ENCODE results near the gene IER3IP1. TPM values are rescaled to one million over a fixed set of nuclear protein-coding genes. Genes with fewer than 3 reads are reported as not detected.
"Not testable (repeated sequence)": the region's sequence is repeated elsewhere in the genome, so short reads cannot be mapped to it uniquely, and the experiment has no call there.

IER3IP1 gene
- total RNA-seq, 1 donor from 2014 or later = 9.8 TPM

- H3K4me3 Mint-ChIP-seq (ENCODE audit: unreplicated experiment) = no peak overlapping the region
- no peak for TF ChIP-seq CTCF (IDR thresholded peaks at IDR 0.05; ENCODE audit: partially characterized antibody, unreplicated experiment)
- H3K27me3 Mint-ChIP-seq (ENCODE audit: unreplicated experiment) = peaks cover 2% of the 10 kb centered on the region
- no peaks in the 10 kb centered on the region for H3K9me3 Mint-ChIP-seq (ENCODE audit: unreplicated experiment)
- H3K36me3 Mint-ChIP-seq (ENCODE audit: unreplicated experiment) = no peaks in the 10 kb centered on the region
- DNase-seq = no peak
- H3K27ac Mint-ChIP-seq (ENCODE audit: unreplicated experiment) = no peak overlapping the region
- H3K4me1 Mint-ChIP-seq (ENCODE audit: low read depth, unreplicated experiment) = no peaks in the 10 kb centered on the region
Observed at GRCh38 chr18:47163241-47163640, 12.9 kb downstream of the IER3IP1 start.

GRCh38 chr18:47160256-47160655 is 15.9 kb downstream of the IER3IP1 start:
- no peak for TF ChIP-seq CTCF (IDR thresholded peaks at IDR 0.05; ENCODE audit: partially characterized antibody, unreplicated experiment)
- DNase-seq = no peak
- Mint-ChIP-seq H3K27me3 (ENCODE audit: unreplicated experiment) (peaks cover 2% of the 10 kb centered on the region), H3K9me3 (ENCODE audit: unreplicated experiment) (no peaks in the 10 kb centered on the region), H3K36me3 (ENCODE audit: unreplicated experiment) (no peaks in the 10 kb centered on the region), H3K4me1 (ENCODE audit: low read depth, unreplicated experiment) (no peaks in the 10 kb centered on the region), H3K27ac (ENCODE audit: unreplicated experiment) (no peak overlapping the region), H3K4me3 (ENCODE audit: unreplicated experiment) (no peak overlapping the region)

- not testable (repeated sequence) for H3K27me3 Mint-ChIP-seq (ENCODE audit: unreplicated experiment); DNase-seq; H3K4me3 Mint-ChIP-seq (ENCODE audit: unreplicated experiment); H3K27ac Mint-ChIP-seq (ENCODE audit: unreplicated experiment); H3K36me3 Mint-ChIP-seq (ENCODE audit: unreplicated experiment); H3K4me1 Mint-ChIP-seq (ENCODE audit: low read depth, unreplicated experiment); H3K9me3 Mint-ChIP-seq (ENCODE audit: unreplicated experiment)
Observed at GRCh38 chr18:47158404-47158803, 17.8 kb downstream of the IER3IP1 start.

- peaks cover 6% of the 10 kb centered on the region for H3K9me3 Mint-ChIP-seq (ENCODE audit: unreplicated experiment)
- DNase-seq = no peak
- peaks cover 11% of the 10 kb centered on the region for H3K4me1 Mint-ChIP-seq (ENCODE audit: low read depth, unreplicated experiment)
- peaks cover 3% of the 10 kb centered on the region for H3K27me3 Mint-ChIP-seq (ENCODE audit: unreplicated experiment)
- H3K27ac Mint-ChIP-seq (ENCODE audit: unreplicated experiment) = peak overlapping the region; percentile 97
- no peaks in the 10 kb centered on the region for H3K36me3 Mint-ChIP-seq (ENCODE audit: unreplicated experiment)
- no peak for TF ChIP-seq CTCF (IDR thresholded peaks at IDR 0.05; ENCODE audit: partially characterized antibody, unreplicated experiment)
- H3K4me3 Mint-ChIP-seq (ENCODE audit: unreplicated experiment) = peak overlapping the region; percentile 99
Observed at GRCh38 chr18:47151439-47151838, 24.7 kb downstream of the IER3IP1 start.

- no peak for DNase-seq
- H3K27me3 Mint-ChIP-seq (ENCODE audit: unreplicated experiment) = peaks cover 3% of the 10 kb centered on the region
- TF ChIP-seq CTCF (IDR thresholded peaks at IDR 0.05; ENCODE audit: partially characterized antibody, unreplicated experiment) = no peak
- peaks cover 12% of the 10 kb centered on the region for H3K4me1 Mint-ChIP-seq (ENCODE audit: low read depth, unreplicated experiment)
- peak overlapping the region; percentile 97 for H3K27ac Mint-ChIP-seq (ENCODE audit: unreplicated experiment)
- H3K4me3 Mint-ChIP-seq (ENCODE audit: unreplicated experiment) = peak overlapping the region; percentile 99
- peaks cover 6% of the 10 kb centered on the region for H3K9me3 Mint-ChIP-seq (ENCODE audit: unreplicated experiment)
- H3K36me3 Mint-ChIP-seq (ENCODE audit: unreplicated experiment) = no peaks in the 10 kb centered on the region
Observed at GRCh38 chr18:47150824-47151366, 25.3 kb downstream of the IER3IP1 start.
